ENCODE measurements around the gene CSNK1E.

GRCh38 chr22:38271101-38271500 is 46.1 kb downstream of the CSNK1E start:
- no peak for TF ChIP-seq CTCF (IDR thresholded peaks at IDR 0.05; ENCODE audit: control extremely low read depth in 1 of 3, insufficient read depth in 1 of 3, low read depth in 1 of 3, low read length in 3 of 3)
- TF ChIP-seq KDM1A (IDR thresholded peaks at IDR 0.05; ENCODE audit: borderline replicate concordance, low read length), result no peak
- TF ChIP-seq ATF2 (IDR thresholded peaks at IDR 0.05; ENCODE audit: low read length), result no peak
- TF ChIP-seq SP4 (IDR thresholded peaks at IDR 0.05; ENCODE audit: low read length), result no peak
- no peak for TF ChIP-seq POLR2AphosphoS5 (IDR thresholded peaks at IDR 0.05; ENCODE audit: low read depth, low read length)
- TF ChIP-seq TBP (IDR thresholded peaks at IDR 0.05; ENCODE audit: low read depth, low read length), result no peak
- no peak for TF ChIP-seq POLR2A (IDR thresholded peaks at IDR 0.05; ENCODE audit: control extremely low read depth in 1 of 2, low read depth in 2 of 2, low read length in 2 of 2)
- no peak for TF ChIP-seq ZNF274 (IDR thresholded peaks at IDR 0.05; ENCODE audit: borderline replicate concordance, extremely low read depth, low read length)
- TF ChIP-seq SRF (IDR thresholded peaks at IDR 0.05; ENCODE audit: low read depth, low read length), result no peak

Measured in H1 (cell line).